HG03575 (cell line): ENCODE measurements around the gene DHRS4.
"Not testable (repeated sequence)": the region's sequence is repeated elsewhere in the genome, so short reads cannot be mapped to it uniquely, and the experiment has no call there.

ENCODE experiments used
- ATAC-seq: cut with Tn5 transposase; IDR thresholded peaks from one replicate; pipeline ENCODE4 v1.9.1; 2021; ENCODE audit not compliant: unreplicated experiment, insufficient number of reproducible peaks, low FRiP score; ENCODE audit errors: extremely low read depth

DHRS4 gene

DNA sequence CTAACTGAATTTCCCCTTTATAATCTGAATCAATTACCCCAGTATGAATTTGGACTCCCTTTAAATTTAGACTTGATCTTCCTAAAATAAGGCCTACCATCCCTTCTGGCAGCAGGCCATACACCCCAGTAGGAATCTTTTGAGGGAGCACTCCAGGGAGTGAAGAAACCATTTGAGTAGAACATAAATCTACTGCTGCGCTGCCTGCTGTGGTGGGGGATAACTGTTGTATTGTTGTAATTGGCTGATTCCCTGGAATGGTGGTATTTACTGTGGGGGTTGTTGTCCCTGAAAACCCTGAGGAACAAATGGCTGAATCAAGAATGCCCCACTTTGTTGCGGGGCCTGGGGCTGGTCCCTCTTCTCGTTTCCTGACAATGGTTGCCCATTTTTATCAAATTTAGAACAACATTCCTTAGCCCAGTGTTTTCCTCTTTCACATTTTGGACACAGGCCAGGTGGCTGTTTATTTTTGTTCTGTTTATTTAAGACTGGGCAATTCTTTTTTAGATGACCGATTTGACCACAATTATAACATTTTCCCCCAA lies 59.2 kb downstream of the DHRS4 start:
- not testable (repeated sequence) for ATAC-seq

DNA sequence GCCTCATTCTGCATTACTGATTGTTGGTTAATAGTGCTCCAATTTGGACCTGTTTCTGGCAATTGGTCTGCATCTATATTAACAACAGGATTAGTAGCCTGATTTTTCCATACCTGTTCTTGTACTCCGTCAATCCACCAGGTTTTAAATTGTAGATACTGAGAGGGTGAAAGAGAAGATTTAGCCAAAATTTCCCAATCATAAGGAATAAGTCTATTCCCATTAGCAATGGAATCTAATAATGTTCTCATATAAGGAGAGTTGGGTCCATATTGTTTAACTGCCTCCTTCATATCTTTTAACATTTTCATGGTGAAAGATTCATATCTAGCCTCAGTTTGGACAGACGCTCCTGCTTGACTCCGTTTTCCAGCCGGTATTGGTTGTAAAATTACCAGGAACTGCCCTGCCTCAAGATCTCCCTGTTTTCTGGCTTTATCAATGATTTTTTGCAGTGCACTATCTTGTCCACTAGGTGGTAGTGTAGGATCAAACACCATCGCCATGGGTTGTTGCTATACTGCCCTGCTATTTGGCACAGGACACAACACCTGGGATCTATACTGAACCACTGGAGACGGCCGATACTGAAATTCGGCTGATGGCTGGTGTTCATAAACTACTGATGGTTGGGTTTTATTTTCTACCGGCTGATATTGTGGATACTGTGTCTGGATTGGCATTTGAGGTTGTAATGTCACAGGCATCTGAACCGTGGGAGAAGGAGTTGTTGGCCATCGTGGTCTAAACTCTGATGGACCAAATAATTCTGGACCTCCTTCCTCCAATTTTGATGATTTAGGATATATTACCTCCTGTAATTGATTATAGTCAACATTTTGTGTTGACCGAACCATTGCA lies 60.3 kb downstream of the DHRS4 start:
- ATAC-seq: no peak

DNA sequence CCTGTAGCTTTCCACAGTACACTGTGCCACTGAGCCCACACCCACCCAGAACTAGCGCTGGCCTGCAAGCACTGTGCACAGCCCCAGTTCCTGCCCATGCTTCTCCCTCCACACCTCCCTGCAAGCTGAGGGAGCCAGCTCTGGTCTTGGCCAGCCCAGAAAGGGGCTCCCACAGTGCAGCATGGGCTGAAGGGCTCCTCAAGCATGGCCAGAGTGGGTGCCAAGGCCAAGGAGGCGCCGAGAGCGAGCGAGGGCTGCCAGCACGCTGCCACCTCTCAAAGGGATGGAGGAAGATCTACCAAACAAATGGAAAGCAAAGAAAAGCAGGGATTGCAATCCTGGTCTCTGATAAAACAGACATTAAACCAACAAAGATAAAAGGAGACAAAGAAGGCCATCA lies 62.2 kb downstream of the DHRS4 start:
- not testable (repeated sequence) for ATAC-seq
